ENCODE measurements around the gene MYBPC1. TPM values are rescaled to one million over a fixed set of nuclear protein-coding genes. Genes with fewer than 3 reads are reported as not detected.

MYBPC1 gene
- total and polyA plus RNA-seq, 2 of the 13 experiments (the other 11 are each of a cell fraction or from before 2014, with no cell fraction given), result 0.31 to 0.53 TPM

- TF ChIP-seq CSRNP1 (CRISPR knock-in tag; IDR thresholded peaks at IDR 0.05), result no peak
- TF ChIP-seq, protein P1, sequence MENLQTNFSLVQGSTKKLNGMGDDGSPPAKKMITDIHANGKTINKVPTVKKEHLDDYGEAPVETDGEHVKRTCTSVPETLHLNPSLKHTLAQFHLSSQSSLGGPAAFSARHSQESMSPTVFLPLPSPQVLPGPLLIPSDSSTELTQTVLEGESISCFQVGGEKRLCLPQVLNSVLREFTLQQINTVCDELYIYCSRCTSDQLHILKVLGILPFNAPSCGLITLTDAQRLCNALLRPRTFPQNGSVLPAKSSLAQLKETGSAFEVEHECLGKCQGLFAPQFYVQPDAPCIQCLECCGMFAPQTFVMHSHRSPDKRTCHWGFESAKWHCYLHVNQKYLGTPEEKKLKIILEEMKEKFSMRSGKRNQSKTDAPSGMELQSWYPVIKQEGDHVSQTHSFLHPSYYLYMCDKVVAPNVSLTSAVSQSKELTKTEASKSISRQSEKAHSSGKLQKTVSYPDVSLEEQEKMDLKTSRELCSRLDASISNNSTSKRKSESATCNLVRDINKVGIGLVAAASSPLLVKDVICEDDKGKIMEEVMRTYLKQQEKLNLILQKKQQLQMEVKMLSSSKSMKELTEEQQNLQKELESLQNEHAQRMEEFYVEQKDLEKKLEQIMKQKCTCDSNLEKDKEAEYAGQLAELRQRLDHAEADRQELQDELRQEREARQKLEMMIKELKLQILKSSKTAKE (CRISPR knock-in tag; IDR thresholded peaks at IDR 0.05; ENCODE audit: borderline replicate concordance), result no peak
- TF ChIP-seq NKX3-1 (CRISPR knock-in tag; IDR thresholded peaks at IDR 0.05), result no peak
- TF ChIP-seq TCF12 (IDR thresholded peaks at IDR 0.05), result no peak
- no peak for TF ChIP-seq TCF12 (CRISPR knock-in tag; IDR thresholded peaks at IDR 0.05)
- no peak for TF ChIP-seq MYNN (CRISPR knock-in tag; IDR thresholded peaks at IDR 0.05; ENCODE audit: low read depth)
- TF ChIP-seq, protein P2, sequence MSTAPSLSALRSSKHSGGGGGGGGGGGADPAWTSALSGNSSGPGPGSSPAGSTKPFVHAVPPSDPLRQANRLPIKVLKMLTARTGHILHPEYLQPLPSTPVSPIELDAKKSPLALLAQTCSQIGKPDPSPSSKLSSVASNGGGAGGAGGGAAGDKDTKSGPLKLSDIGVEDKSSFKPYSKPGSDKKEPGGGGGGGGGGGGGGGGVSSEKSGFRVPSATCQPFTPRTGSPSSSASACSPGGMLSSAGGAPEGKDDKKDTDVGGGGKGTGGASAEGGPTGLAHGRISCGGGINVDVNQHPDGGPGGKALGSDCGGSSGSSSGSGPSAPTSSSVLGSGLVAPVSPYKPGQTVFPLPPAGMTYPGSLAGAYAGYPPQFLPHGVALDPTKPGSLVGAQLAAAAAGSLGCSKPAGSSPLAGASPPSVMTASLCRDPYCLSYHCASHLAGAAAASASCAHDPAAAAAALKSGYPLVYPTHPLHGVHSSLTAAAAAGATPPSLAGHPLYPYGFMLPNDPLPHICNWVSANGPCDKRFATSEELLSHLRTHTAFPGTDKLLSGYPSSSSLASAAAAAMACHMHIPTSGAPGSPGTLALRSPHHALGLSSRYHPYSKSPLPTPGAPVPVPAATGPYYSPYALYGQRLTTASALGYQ (CRISPR knock-in tag; IDR thresholded peaks at IDR 0.05), result no peak
- TF ChIP-seq STAG1 (CRISPR knock-in tag; IDR thresholded peaks at IDR 0.05), result no peak
- no peak for TF ChIP-seq LRRFIP1 (CRISPR knock-in tag; conservative IDR thresholded peaks at IDR 0.05)
- TF ChIP-seq ZNF24 (IDR thresholded peaks at IDR 0.05), result no peak
- TF ChIP-seq, protein P3, sequence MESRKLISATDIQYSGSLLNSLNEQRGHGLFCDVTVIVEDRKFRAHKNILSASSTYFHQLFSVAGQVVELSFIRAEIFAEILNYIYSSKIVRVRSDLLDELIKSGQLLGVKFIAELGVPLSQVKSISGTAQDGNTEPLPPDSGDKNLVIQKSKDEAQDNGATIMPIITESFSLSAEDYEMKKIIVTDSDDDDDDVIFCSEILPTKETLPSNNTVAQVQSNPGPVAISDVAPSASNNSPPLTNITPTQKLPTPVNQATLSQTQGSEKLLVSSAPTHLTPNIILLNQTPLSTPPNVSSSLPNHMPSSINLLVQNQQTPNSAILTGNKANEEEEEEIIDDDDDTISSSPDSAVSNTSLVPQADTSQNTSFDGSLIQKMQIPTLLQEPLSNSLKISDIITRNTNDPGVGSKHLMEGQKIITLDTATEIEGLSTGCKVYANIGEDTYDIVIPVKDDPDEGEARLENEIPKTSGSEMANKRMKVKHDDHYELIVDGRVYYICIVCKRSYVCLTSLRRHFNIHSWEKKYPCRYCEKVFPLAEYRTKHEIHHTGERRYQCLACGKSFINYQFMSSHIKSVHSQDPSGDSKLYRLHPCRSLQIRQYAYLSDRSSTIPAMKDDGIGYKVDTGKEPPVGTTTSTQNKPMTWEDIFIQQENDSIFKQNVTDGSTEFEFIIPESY (CRISPR knock-in tag; IDR thresholded peaks at IDR 0.05), result no peak
- TF ChIP-seq FOXA3 (CRISPR knock-in tag; IDR thresholded peaks at IDR 0.05), result no peak
- no peak for TF ChIP-seq PCBP2 (optimal IDR thresholded peaks at IDR 0.05; ENCODE audit: low read depth, low read length, poor library complexity, severe bottlenecking)
Measured at GRCh38 chr12:101680240-101680639, 85.5 kb downstream of the MYBPC1 start (continued).
